ENCODE data around the gene MARCO. TPM values are rescaled to one million over a fixed set of nuclear protein-coding genes. Genes with fewer than 3 reads are reported as not detected.

The MARCO gene
- total RNA-seq, result 100 to 1,000 TPM in 1 of 6 experiments, 10 to 100 TPM in 3, 1 to 10 TPM in 2; 5.8 to 129 (median 31.9) TPM
- long read RNA-seq, transcript MARCO-201 (17 exons, 1,838 nt), result major isoform, 11 of 20 reads
- long read RNA-seq, partial matches to known transcripts, result 6 of 20 reads
- long read RNA-seq, other reads (novel, unspliced or antisense), result 0 of 20 reads

DNA sequence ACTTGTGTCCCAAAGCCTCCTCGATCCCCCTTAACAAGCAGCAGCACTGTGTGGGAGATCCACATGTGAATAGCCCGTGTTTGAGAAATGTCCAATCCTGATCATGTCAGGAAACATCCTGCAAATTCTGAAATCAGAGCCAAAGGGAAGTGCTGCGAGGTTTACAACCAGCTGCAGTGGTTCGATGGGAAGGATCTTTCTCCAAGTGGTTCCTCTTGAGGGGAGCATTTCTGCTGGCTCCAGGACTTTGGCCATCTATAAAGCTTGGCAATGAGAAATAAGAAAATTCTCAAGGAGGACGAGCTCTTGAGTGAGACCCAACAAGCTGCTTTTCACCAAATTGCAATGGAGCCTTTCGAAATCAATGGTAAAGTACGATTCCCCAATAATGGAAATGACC, at the start of gene MARCO:
TSS of gene MARCO (plus strand) at position 164 of the 400 bp plus-strand sequence. CDS start at position 271, 107 bp downstream.
- Histone ChIP-seq H3K4me3 (peak within 1 kb of the TSS in 1 of 3 donors; percentile 8), H3K9me3 (no peaks in the 10 kb centered on the region), H3K36me3 (no peaks in the 10 kb centered on the region), H3K27ac (no peak within 1 kb of the TSS), H3K27me3 (no peaks in the 10 kb centered on the region), H3K4me1 (peaks cover 0 to 4% (median 0%) of the 10 kb centered on the region in 4 donors)
- intact Hi-C loops (cut with DNase I), result no loop called here
- no peak for DNase-seq
- peak in 3 of 4 donors; percentile 8 to 33 (median 30) for ATAC-seq
- TF ChIP-seq POLR2A (IDR thresholded peaks at IDR 0.05) (no peak), CTCF (IDR thresholded peaks at IDR 0.05) (no peak)
- WGBS (ENCODE audit: insufficient coverage, low coverage, low lambda C conversion rate, missing lambda C conversion rate), result 72% methylated on average over 5 of the region's 7 CpGs

DNA sequence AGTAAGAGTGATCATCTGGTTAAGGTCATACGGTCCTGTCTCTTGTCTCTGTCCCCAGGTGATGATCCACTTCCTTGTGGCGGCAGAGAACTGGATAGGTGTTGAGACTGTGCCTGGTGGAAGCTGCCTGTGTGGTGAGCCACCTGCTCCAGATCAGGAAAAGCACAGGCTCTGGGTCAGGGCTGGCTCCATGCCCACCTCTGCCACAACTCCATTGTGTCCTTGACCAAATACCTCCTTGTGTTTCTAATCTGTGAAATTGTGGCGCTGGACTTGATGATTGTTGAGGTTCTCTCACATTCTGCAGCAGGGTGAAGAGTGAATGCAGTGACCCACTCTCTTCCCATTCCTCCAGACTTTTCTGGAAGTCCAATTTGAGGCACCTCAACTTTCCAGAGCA, 48.9 kb upstream of the MARCO start:
- no peak for ATAC-seq

DNA sequence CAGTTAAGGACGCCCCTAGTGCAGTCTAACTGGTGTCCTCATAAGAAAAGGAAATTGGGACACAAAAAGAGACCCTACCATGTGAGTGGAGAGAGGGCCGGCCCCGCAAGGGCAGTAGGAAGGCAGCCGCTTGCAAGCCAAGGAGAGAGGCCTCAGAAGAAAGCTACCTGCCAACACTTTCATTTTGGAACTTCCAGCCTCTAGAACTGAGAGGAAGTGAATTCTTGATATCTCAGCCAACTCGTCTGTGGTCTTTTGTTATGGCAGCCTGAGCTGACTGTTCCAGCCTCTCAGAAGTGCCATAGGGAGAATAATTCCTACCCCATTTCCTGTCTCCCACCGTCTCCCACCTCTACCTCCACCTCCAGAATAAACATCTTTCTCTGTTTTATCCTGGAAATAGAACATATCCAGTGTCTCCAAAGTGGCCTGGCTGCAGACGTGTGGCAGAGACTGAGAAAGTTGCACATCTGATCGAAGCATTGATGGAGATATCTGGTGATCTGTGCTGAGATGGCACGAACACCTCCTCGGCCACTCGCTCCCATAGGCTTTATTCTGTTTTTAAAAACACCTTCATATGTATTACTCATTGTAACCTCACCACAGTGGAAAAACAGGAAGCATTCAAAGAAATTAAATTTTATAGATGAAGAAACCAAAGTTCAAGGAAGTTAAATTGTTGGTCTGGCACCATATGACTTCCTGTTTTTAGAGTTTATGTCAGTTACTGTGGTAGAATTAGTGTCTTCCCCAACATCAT, 39.5 kb upstream of the MARCO start:
- Histone ChIP-seq H3K4me1 (no peaks in the 10 kb centered on the region), H3K36me3 (no peaks in the 10 kb centered on the region), H3K4me3 (no peak overlapping the region), H3K27me3 (no peaks in the 10 kb centered on the region), H3K9me3 (no peaks in the 10 kb centered on the region), H3K27ac (no peak overlapping the region)
- TF ChIP-seq POLR2A (IDR thresholded peaks at IDR 0.05), result no peak
- no peak for TF ChIP-seq CTCF (IDR thresholded peaks at IDR 0.05)
- ATAC-seq (peak in 3 of 4 donors; percentile 21 to 56 (median 48)), DNase-seq (no peak)
- 49% methylated on average over 10 of the region's 11 CpGs for WGBS (ENCODE audit: insufficient coverage, low coverage, low lambda C conversion rate, missing lambda C conversion rate)
- intact Hi-C loops (cut with DNase I), result no loop called here

More for the DNA sequence above, 48.9 kb upstream of the MARCO start:
- no peaks in the 10 kb centered on the region for H3K4me1 ChIP-seq
- peaks cover 0 to 14% (median 6%) of the 10 kb centered on the region in 4 donors for H3K9me3 ChIP-seq
- no peak overlapping the region for H3K4me3 ChIP-seq
- intact Hi-C loops (cut with DNase I), result no loop called here
- no peaks in the 10 kb centered on the region for H3K36me3 ChIP-seq
- H3K27ac ChIP-seq, result no peak overlapping the region
- TF ChIP-seq CTCF (IDR thresholded peaks at IDR 0.05) (no peak), POLR2A (IDR thresholded peaks at IDR 0.05) (no peak)
- WGBS (ENCODE audit: insufficient coverage, low coverage, low lambda C conversion rate, missing lambda C conversion rate), result 78% methylated on average over 3 of the region's 3 CpGs
- no peak for DNase-seq
- peaks cover 0 to 5% of the 10 kb centered on the region in 2 donors for H3K27me3 ChIP-seq

DNA sequence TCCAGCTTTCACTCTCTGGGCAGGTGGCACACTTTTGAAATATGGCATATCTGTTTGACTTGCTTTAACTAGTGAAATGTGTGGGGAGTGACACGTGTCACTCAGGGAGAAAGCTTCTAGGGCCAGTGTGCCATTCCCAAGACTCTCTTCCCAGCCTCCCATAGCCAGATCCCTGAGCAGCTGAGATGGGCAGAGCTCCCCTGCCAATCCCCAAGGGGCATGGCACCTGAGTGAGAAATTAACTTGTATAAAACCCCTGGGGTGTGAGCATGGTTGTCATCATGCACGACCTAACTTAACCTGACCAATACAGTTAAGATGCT, 39.0 kb upstream of the MARCO start:
- Histone ChIP-seq H3K27ac (no peak overlapping the region), H3K27me3 (no peaks in the 10 kb centered on the region), H3K9me3 (no peaks in the 10 kb centered on the region), H3K4me3 (no peak overlapping the region), H3K36me3 (no peaks in the 10 kb centered on the region), H3K4me1 (no peaks in the 10 kb centered on the region)
- TF ChIP-seq CTCF (IDR thresholded peaks at IDR 0.05) (no peak), POLR2A (IDR thresholded peaks at IDR 0.05) (no peak)
- intact Hi-C loops (cut with DNase I), result no loop called here
- DNase-seq, result no peak
- 47% methylated on average over 2 of the region's 2 CpGs for WGBS (ENCODE audit: insufficient coverage, low coverage, low lambda C conversion rate, missing lambda C conversion rate)
- peak in 1 of 4 donors; percentile 11 for ATAC-seq

All from right lobe of liver (tissue), 6 donors.